Stomach (tissue), 4 donors: ENCODE results near the gene TNKS2.

Source experiments
- EP300 ChIP-seq: sonication (generic); formaldehyde crosslinking; IDR thresholded peaks from one replicate; pipeline ENCODE4 v1.6.1; 2017; ENCODE audit warnings: antibody characterized with exemption
- POLR2A ChIP-seq, 4 donors: fragments of 450-650 bp; IDR thresholded peaks; one replicate each; pipeline ENCODE4 v1.6.1; 2016; ENCODE audit warnings: antibody characterized with exemption in 4 of 4, control low read depth in 2 of 4, mild to moderate bottlenecking in 1 of 4, moderate library complexity in 1 of 4
- TF ChIP-seq, protein P1 (sequence below), 7 experiments: fragments of 450-650 bp in 4 of 7; fragments of 200-600 bp in 3 of 7; sonication (generic) in 3 of 7; IDR thresholded peaks; one replicate each; pipeline ENCODE4 v1.5.1; 2016 to 2019; ENCODE audit warnings: antibody characterized with exemption in 7 of 7, control low read depth in 2 of 7, mild to moderate bottlenecking in 1 of 7

DNA sequence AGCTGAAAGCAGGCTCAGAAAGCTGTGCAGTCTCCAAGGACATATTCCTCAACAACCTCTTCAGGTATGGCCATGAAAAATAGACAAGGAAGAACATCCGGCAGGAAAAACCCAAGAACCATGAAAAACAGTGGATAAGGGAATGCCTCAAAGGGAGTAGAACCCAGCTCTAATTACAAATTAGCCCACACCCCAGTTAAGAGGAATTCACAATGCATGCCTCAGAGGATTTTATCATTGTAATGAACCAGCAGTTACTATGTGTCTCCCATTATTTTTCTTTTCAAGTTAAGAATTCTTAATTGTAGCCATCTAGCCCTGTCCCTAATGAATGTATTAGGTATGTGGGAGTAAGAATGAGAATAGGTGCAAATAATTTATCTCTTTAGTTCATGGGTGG lies 19.7 kb upstream of the TNKS2 start:
- TF ChIP-seq, protein P1, sequence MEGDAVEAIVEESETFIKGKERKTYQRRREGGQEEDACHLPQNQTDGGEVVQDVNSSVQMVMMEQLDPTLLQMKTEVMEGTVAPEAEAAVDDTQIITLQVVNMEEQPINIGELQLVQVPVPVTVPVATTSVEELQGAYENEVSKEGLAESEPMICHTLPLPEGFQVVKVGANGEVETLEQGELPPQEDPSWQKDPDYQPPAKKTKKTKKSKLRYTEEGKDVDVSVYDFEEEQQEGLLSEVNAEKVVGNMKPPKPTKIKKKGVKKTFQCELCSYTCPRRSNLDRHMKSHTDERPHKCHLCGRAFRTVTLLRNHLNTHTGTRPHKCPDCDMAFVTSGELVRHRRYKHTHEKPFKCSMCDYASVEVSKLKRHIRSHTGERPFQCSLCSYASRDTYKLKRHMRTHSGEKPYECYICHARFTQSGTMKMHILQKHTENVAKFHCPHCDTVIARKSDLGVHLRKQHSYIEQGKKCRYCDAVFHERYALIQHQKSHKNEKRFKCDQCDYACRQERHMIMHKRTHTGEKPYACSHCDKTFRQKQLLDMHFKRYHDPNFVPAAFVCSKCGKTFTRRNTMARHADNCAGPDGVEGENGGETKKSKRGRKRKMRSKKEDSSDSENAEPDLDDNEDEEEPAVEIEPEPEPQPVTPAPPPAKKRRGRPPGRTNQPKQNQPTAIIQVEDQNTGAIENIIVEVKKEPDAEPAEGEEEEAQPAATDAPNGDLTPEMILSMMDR (IDR thresholded peaks at IDR 0.05), result no peak
- TF ChIP-seq POLR2A (IDR thresholded peaks at IDR 0.05) (no peak), EP300 (no peak)
